ENCODE data around the gene KMT2D. TPM values are rescaled to one million over a fixed set of nuclear protein-coding genes. Genes with fewer than 3 reads are reported as not detected.

Gene KMT2D
- total and polyA plus RNA-seq, 2 experiments from 2014 or later: 17.6 to 120 TPM

DNA sequence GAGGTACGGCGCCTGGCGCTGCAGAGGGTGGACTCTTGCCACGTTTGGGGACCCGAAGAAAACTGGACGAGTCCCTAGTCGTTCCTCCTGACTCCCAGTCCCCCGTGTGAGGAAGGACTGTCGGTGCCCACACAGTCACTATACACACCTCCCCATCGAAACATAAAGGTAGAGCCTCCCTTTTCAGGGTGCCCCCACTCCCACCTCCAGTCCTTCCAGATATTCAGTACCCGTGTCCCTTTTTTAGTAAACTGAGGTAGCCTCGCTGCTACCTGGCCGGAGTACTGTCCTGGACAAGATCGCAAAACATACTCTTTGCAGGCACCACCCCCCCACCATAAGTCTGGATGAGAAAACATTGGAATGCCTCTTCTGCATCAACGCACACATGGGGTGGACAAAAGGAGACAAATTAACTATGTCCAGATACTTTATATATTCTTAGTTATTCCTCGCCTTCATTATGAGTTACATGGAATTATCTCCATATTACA lies 610 bp upstream of the KMT2D start (continued):
- TF ChIP-seq ZNF462 (CRISPR knock-in tag; IDR thresholded peaks at IDR 0.05) (no peak), NANOG (IDR thresholded peaks at IDR 0.05; ENCODE audit: borderline replicate concordance) (no peak)

- Histone ChIP-seq H3K27ac (ENCODE audit: low read depth) (peak overlapping the region; percentile 99), H3K79me2 (replicated peaks; ENCODE audit: insufficient read depth) (peaks cover 56% of the 10 kb centered on the region), H3K4me3 (peak overlapping the region; percentile 99), H3K4me2 (peak overlapping the region; percentile 98), H3K36me3 (ENCODE audit: insufficient read depth) (peaks cover 6% of the 10 kb centered on the region; the same call in 1 of the 2 replicates), H3K27me3 (ENCODE audit: insufficient read depth) (no peaks in the 10 kb centered on the region), H3K9me2 (ENCODE audit: insufficient read depth) (no peaks in the 10 kb centered on the region), H3K4me1 (ENCODE audit: insufficient read depth) (peaks cover 29% of the 10 kb centered on the region), H2AFZ (no peak overlapping the region), H4K20me1 (replicated peaks; ENCODE audit: insufficient read depth) (peaks cover 46% of the 10 kb centered on the region), H3F3A (replicated peaks; ENCODE audit: low read depth) (no peaks in the 10 kb centered on the region)
- H3K9me3 Mint-ChIP-seq: no peaks in the 10 kb centered on the region
- H3K4me1 Mint-ChIP-seq: peaks cover 52% of the 10 kb centered on the region
- peak overlapping the region; percentile 95 for H3K27ac Mint-ChIP-seq
- ATAC-seq (peak; percentile 20), DNase-seq (ENCODE audit: low spot score) (peak; percentile 70)
- H3K27me3 Mint-ChIP-seq (ENCODE audit: insufficient read depth, low read depth, poor library complexity): peaks cover 24% of the 10 kb centered on the region
- peak overlapping the region; percentile 97 for H3K4me3 Mint-ChIP-seq
- peaks cover 14% of the 10 kb centered on the region for H3K36me3 Mint-ChIP-seq (ENCODE audit: low read depth)
- no peak for TF ChIP-seq CREB1 (CRISPR knock-in tag; IDR thresholded peaks at IDR 0.05; ENCODE audit: low read depth)
- no peak for TF ChIP-seq ZNF462 (CRISPR knock-in tag; IDR thresholded peaks at IDR 0.05)
- TF ChIP-seq ZNF114 (CRISPR knock-in tag; IDR thresholded peaks at IDR 0.05): no peak
- no peak for TF ChIP-seq JUNB (IDR thresholded peaks at IDR 0.05; ENCODE audit: unreplicated experiment)
- no peak for TF ChIP-seq CTCF (conservative IDR thresholded peaks at IDR 0.05; ENCODE audit: low read depth in 2 of 2)
Observed at GRCh38 chr12:49059299-49060171, 1.1 kb downstream of the KMT2D start.

Measured in GM23338 (cell line).